GM12878 (cell line): ENCODE data around the gene MYL12A. TPM values are rescaled to one million over a fixed set of nuclear protein-coding genes. Genes with fewer than 3 reads are reported as not detected.

Experiments used
- ATAC-seq: fragments of 200-7000 bp; cut with Tn5 transposase; 3 replicates; pipeline ENCODE4 v1.9.1; 2020; ENCODE audit warnings: mild to moderate bottlenecking, moderate library complexity
- BruUV-seq: library from RNA; stranded (reverse); fragments of 400-500 nt; replicated peaks from 2 replicates; lab custom pipeline; 2021; lab: Mats Ljungman, UMichigan
- CTCF ChIA-PET: fragments of 300-600 bp; sonication (Branson Sonifier 250); formaldehyde crosslinking; extraction: SDS; loops from one replicate; lab custom pipeline; 2021; ENCODE audit warnings: inconsistent platforms; lab: Yijun Ruan, JAX
- POLR2A ChIA-PET: fragments of 350-600 bp; formaldehyde crosslinking; extraction: SDS; loops from one replicate; lab custom pipeline; 2021; ENCODE audit warnings: inconsistent platforms; lab: Charles Lee
- RAD21 ChIA-PET: fragments of 300-600 bp; sonication (Branson Sonifier 250); formaldehyde crosslinking; loops from one replicate; lab custom pipeline; 2023; ENCODE audit warnings: antibody characterized with exemption; ENCODE audit not compliant: unreplicated experiment; lab: Charles Lee
- SMC1A ChIA-PET: fragments of 300-600 bp; sonication (Branson Sonifier 250); formaldehyde crosslinking; loops from one replicate; lab custom pipeline; 2023; ENCODE audit not compliant: unreplicated experiment, uncharacterized antibody; lab: Charles Lee
- DNase-seq: peaks from one replicate; pipeline ENCODE4 v3.0.0-alpha.2; 2011; ENCODE audit warnings: low read depth, low spot score
- FAIRE-seq: peaks from 3 replicates; lab custom pipeline; 2011; peaks lifted over from hg19 to GRCh38; lab: Jason Lieb, UNC
- H2AFZ ChIP-seq: 2 replicates; pipeline ENCODE4 v1.6.0; 2011; ENCODE audit warnings: low read depth, low read length, control low read depth; ENCODE audit not compliant: control insufficient read depth
- H3K27ac ChIP-seq: 2 replicates; pipeline ENCODE4 v1.5.1; 2011; ENCODE audit warnings: control low read depth; ENCODE audit not compliant: control insufficient read depth, insufficient read depth
- H3K27me3 ChIP-seq, 2 experiments: replicated peaks in 1 of 2; 2 replicates each; pipeline versions ENCODE4 v1.6.0 to v1.6.1; 2011; ENCODE audit warnings: low read length in 1 of 2; ENCODE audit not compliant: control insufficient read depth in 2 of 2, insufficient read depth in 2 of 2
- H3K36me3 ChIP-seq, 2 experiments: 2 replicates each; pipeline ENCODE4 v1.5.1; 2011; ENCODE audit warnings: low read length in 1 of 2; ENCODE audit not compliant: control insufficient read depth in 2 of 2, insufficient read depth in 2 of 2
- H3K4me1 ChIP-seq: 2 replicates; pipeline ENCODE4 v1.6.1; 2011; ENCODE audit warnings: mild to moderate bottlenecking, low read length, moderate library complexity, mixed read lengths; ENCODE audit not compliant: control insufficient read depth, insufficient read depth
- H3K4me2 ChIP-seq: 2 replicates; pipeline ENCODE4 v1.6.0; 2011; ENCODE audit warnings: control low read depth; ENCODE audit not compliant: control insufficient read depth, insufficient read depth
- H3K4me3 ChIP-seq: fragments of 200-600 bp; sonication (generic); 2 replicates; pipeline ENCODE4 v1.5.1; 2016
- H3K79me2 ChIP-seq: 2 replicates; pipeline ENCODE4 v1.6.0; 2011; ENCODE audit warnings: low read length; ENCODE audit not compliant: control insufficient read depth, insufficient read depth
- H3K9ac ChIP-seq: 2 replicates; pipeline ENCODE4 v1.8.0; 2011; ENCODE audit warnings: low read length, control low read depth, mixed read lengths; ENCODE audit not compliant: control insufficient read depth, insufficient read depth
- H3K9me3 ChIP-seq: replicated peaks from 3 replicates; pipeline ENCODE4 v1.5.1; 2011; ENCODE audit warnings: mild to moderate bottlenecking, low read length; ENCODE audit not compliant: control insufficient read depth, insufficient read depth
- H4K20me1 ChIP-seq: 2 replicates; pipeline ENCODE4 v1.6.0; 2011; ENCODE audit not compliant: control insufficient read depth, insufficient read depth
- CBFB ChIP-seq: IDR thresholded peaks from 2 replicates; pipeline ENCODE4 v1.6.1; 2016; ENCODE audit warnings: antibody characterized with exemption, low read depth
- CEBPZ ChIP-seq: fragments of 150-350 bp; IDR thresholded peaks from 2 replicates; pipeline ENCODE4 v1.6.1; 2016; ENCODE audit warnings: low read depth, low read length
- EED ChIP-seq: sonication (generic); IDR thresholded peaks from 2 replicates; pipeline ENCODE4 v1.6.1; 2016; ENCODE audit warnings: antibody characterized with exemption, low read depth
- IKZF1 ChIP-seq: fragments of 450-650 bp; conservative IDR thresholded peaks from 2 replicates; pipeline ENCODE4 v1.6.1; 2017; ENCODE audit warnings: antibody characterized with exemption, mild to moderate bottlenecking
- IKZF2 ChIP-seq, 2 experiments: fragments of 450-650 bp; IDR thresholded peaks; 2 replicates each; pipeline ENCODE4 v1.6.1; 2017; ENCODE audit warnings: mild to moderate bottlenecking in 2 of 2, moderate library complexity in 2 of 2
- IRF4 ChIP-seq: IDR thresholded peaks from 2 replicates; pipeline ENCODE4 v1.6.1; 2011; ENCODE audit warnings: low read depth, low read length
- ZNF207 ChIP-seq: fragments of 450-650 bp; IDR thresholded peaks from 2 replicates; pipeline ENCODE4 v1.6.1; 2014; ENCODE audit warnings: antibody characterized with exemption, mild to moderate bottlenecking, borderline replicate concordance
- WGBS: methylation state at CpG from one replicate; pipeline ENCODE4 v1.1.6; 2016; ENCODE audit warnings: low lambda C conversion rate; ENCODE audit not compliant: insufficient replicate concordance, insufficient coverage; ENCODE audit errors: missing lambda C conversion rate; 5-methylcytosine and 5-hydroxymethylcytosine counted together
- in situ Hi-C: fragments of 300-500 bp; cut with MboI; formaldehyde crosslinking; loops from 9 replicates; pipeline ENCODE4 v1.14.3; 2018; ENCODE audit warnings: mixed read lengths
- intact Hi-C: fragments of 100-400 bp; cut with micrococcal nuclease; formaldehyde crosslinking; loops from one replicate; pipeline ENCODE4 v1.14.2; 2022; ENCODE audit not compliant: unreplicated experiment
- polyA plus RNA-seq, 11 experiments: library from polyadenylated mRNA; depleted of rRNA in 4 of 11; unstranded in 6 of 11; stranded (reverse) in 5 of 11; fragments of >200 nt; fragmentation: Nextera tagmentation in 4 of 11; fragmentation: Illumina TruSeq in 1 of 11; extraction: Ambion mirVana in 4 of 11; extraction: Trizol in 1 of 11; gene quantifications; 1 replicate in 1 of 11; 2 replicates in 10 of 11; pipeline versions ENCODE4 v1.2.1 to v1.2.3, GENCODE V29; 2011 to 2016; ENCODE audit warnings: inconsistent platforms in 2 of 11, missing spikeins in 2 of 11, low read depth in 1 of 11
- total RNA-seq, 4 experiments: library from RNA; depleted of rRNA in 3 of 4; stranded (reverse); fragments of >200 nt in 3 of 4; fragmentation: Illumina TruSeq in 1 of 4; extraction: Trizol in 1 of 4; gene quantifications; 2 replicates each; pipeline versions ENCODE4 v1.2.1 to v1.2.3, GENCODE V29; 2013 to 2021
- TF ChIP-seq, protein P1 (sequence below): fragments of 450-650 bp; IDR thresholded peaks from 2 replicates; pipeline ENCODE4 v1.6.1; 2017; ENCODE audit warnings: low read depth, mild to moderate bottlenecking, moderate library complexity
- TF ChIP-seq, protein P2 (sequence below): IDR thresholded peaks from 2 replicates; pipeline ENCODE4 v1.6.1; 2011; ENCODE audit warnings: mild to moderate bottlenecking, low read depth, low read length, moderate library complexity; ENCODE audit not compliant: insufficient replicate concordance
- TF ChIP-seq, protein P3 (sequence below): fragments of 450-650 bp; conservative IDR thresholded peaks from 2 replicates; pipeline ENCODE4 v1.6.1; 2017; ENCODE audit warnings: mild to moderate bottlenecking, moderate library complexity

MYL12A gene
- total and polyA plus RNA-seq, 10 of the 15 experiments (the other 5 are each of a cell fraction or from before 2014, with no cell fraction given): 488 to 1,663 (median 924) TPM

GRCh38 chr18:3262234-3263131, 14.9 kb downstream of the MYL12A start:
- Histone ChIP-seq H3K9me3 (no peaks in the 10 kb centered on the region), H3K27ac (peak overlapping the region; percentile 91), H3K36me3 (peaks cover 0 to 19% of the 10 kb centered on the region in 2 experiments; a peak in 1 of 4 replicates), H3K4me3 (peak overlapping the region; percentile 84), H2AFZ (peak overlapping the region; percentile 86), H4K20me1 (no peaks in the 10 kb centered on the region), H3K4me1 (peaks cover 6% of the 10 kb centered on the region), H3K27me3 (no peaks in the 10 kb centered on the region), H3K79me2 (peaks cover 65% of the 10 kb centered on the region), H3K4me2 (peak overlapping the region; percentile 83), H3K9ac (peak overlapping the region; percentile 86)
- FAIRE-seq (no peak), DNase-seq (no peak), ATAC-seq (peak; percentile 53)
- ChIA-PET SMC1A (interaction anchor here (1.1 to 5.2 kb wide), 6 partner anchors 11 to 197 kb away, joined by 3 to 105 read pairs (median 16); partner anchors contain the start of gene MYL12A), RAD21 (interaction anchor here (1.0 to 4.6 kb wide), 7 partner anchors 11 to 404 kb away, joined by 3 to 37 read pairs (median 8); partner anchors contain the start of gene MYL12A), CTCF (interaction anchor here (0.9 to 3.4 kb wide), 7 partner anchors 11 to 192 kb away, joined by 3 to 15 read pairs (median 7); partner anchors contain the start of gene MYL12A), POLR2A (interaction anchor here (0.6 to 5.1 kb wide), 7 partner anchors 11 to 255 kb away, joined by 3 to 36 read pairs (median 11); partner anchors contain the start of gene MYL12A)
- intact Hi-C loops (no loop called here), in situ Hi-C loops (loop anchor here (25.0 kb wide), 1 partner anchor 1000 kb away; no protein-coding TSS in a partner anchor)
- WGBS: under 1% methylated on average over 67 of the region's 69 CpGs
- BruUV-seq: no TSS peak
- 0 out of 2 replicates have a peak, but pooled peaks have one; percentile 21 for TF ChIP-seq IRF4
- no peak for TF ChIP-seq ZNF207
- TF ChIP-seq, protein P1, sequence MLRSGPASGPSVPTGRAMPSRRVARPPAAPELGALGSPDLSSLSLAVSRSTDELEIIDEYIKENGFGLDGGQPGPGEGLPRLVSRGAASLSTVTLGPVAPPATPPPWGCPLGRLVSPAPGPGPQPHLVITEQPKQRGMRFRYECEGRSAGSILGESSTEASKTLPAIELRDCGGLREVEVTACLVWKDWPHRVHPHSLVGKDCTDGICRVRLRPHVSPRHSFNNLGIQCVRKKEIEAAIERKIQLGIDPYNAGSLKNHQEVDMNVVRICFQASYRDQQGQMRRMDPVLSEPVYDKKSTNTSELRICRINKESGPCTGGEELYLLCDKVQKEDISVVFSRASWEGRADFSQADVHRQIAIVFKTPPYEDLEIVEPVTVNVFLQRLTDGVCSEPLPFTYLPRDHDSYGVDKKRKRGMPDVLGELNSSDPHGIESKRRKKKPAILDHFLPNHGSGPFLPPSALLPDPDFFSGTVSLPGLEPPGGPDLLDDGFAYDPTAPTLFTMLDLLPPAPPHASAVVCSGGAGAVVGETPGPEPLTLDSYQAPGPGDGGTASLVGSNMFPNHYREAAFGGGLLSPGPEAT: peak; percentile 44; the same call in 1 of the 2 replicates
- TF ChIP-seq, protein P2, sequence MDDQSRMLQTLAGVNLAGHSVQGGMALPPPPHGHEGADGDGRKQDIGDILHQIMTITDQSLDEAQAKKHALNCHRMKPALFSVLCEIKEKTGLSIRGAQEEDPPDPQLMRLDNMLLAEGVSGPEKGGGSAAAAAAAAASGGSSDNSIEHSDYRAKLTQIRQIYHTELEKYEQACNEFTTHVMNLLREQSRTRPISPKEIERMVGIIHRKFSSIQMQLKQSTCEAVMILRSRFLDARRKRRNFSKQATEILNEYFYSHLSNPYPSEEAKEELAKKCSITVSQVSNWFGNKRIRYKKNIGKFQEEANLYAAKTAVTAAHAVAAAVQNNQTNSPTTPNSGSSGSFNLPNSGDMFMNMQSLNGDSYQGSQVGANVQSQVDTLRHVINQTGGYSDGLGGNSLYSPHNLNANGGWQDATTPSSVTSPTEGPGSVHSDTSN: no peak
- TF ChIP-seq IKZF1: 0 out of 2 replicates have a peak, but pooled peaks have one; percentile 9
- no peak for TF ChIP-seq EED
- 0 out of 2 replicates have a peak, but pooled peaks have one; percentile 21 for TF ChIP-seq CBFB
- TF ChIP-seq, protein P3, sequence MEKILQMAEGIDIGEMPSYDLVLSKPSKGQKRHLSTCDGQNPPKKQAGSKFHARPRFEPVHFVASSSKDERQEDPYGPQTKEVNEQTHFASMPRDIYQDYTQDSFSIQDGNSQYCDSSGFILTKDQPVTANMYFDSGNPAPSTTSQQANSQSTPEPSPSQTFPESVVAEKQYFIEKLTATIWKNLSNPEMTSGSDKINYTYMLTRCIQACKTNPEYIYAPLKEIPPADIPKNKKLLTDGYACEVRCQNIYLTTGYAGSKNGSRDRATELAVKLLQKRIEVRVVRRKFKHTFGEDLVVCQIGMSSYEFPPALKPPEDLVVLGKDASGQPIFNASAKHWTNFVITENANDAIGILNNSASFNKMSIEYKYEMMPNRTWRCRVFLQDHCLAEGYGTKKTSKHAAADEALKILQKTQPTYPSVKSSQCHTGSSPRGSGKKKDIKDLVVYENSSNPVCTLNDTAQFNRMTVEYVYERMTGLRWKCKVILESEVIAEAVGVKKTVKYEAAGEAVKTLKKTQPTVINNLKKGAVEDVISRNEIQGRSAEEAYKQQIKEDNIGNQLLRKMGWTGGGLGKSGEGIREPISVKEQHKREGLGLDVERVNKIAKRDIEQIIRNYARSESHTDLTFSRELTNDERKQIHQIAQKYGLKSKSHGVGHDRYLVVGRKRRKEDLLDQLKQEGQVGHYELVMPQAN: peak; percentile 81
- TF ChIP-seq CEBPZ: no peak
- TF ChIP-seq IKZF2 (IDR thresholded peaks at IDR 0.05): peak; percentile 28 to 50; a peak in 1 of 4 replicates
